ENCODE results near the gene RUNX2. TPM values are rescaled to one million over a fixed set of nuclear protein-coding genes. Genes with fewer than 3 reads are reported as not detected.

Gene RUNX2
- total and polyA plus RNA-seq, 2 experiments from 2014 or later, result 0.66 to 1.7 TPM

GRCh38 chr6:45467853-45468252 lies 139.7 kb downstream of the RUNX2 start (continued):
- TF ChIP-seq JUNB (IDR thresholded peaks at IDR 0.05; ENCODE audit: unreplicated experiment) (no peak), EZH2phosphoT487 (IDR thresholded peaks at IDR 0.05; ENCODE audit: unreplicated experiment) (no peak), ZNF114 (CRISPR knock-in tag; IDR thresholded peaks at IDR 0.05) (no peak)

- Mint-ChIP-seq H3K27ac (no peak overlapping the region), H3K36me3 (ENCODE audit: low read depth) (no peaks in the 10 kb centered on the region), H3K27me3 (ENCODE audit: insufficient read depth, low read depth, poor library complexity) (no peaks in the 10 kb centered on the region), H3K9me3 (no peaks in the 10 kb centered on the region), H3K4me1 (peaks cover 3% of the 10 kb centered on the region; the same call in 2 of the 3 replicates), H3K4me3 (no peak overlapping the region)
- Histone ChIP-seq H3K9me2 (ENCODE audit: insufficient read depth) (no peaks in the 10 kb centered on the region), H3F3A (replicated peaks; ENCODE audit: low read depth) (no peaks in the 10 kb centered on the region), H3K36me3 (ENCODE audit: insufficient read depth) (no peaks in the 10 kb centered on the region), H4K20me1 (replicated peaks; ENCODE audit: insufficient read depth) (no peaks in the 10 kb centered on the region), H3K27ac (ENCODE audit: low read depth) (no peak overlapping the region), H3K4me2 (no peak overlapping the region), H3K4me1 (ENCODE audit: insufficient read depth) (peaks cover 5% of the 10 kb centered on the region; the same call in 1 of the 2 replicates), H2AFZ (no peak overlapping the region), H3K4me3 (no peak overlapping the region), H3K27me3 (ENCODE audit: insufficient read depth) (no peaks in the 10 kb centered on the region), H3K79me2 (replicated peaks; ENCODE audit: insufficient read depth) (no peaks in the 10 kb centered on the region)
- TF ChIP-seq ZNF114 (CRISPR knock-in tag; IDR thresholded peaks at IDR 0.05) (no peak), NANOG (IDR thresholded peaks at IDR 0.05; ENCODE audit: borderline replicate concordance) (no peak), POLR2AphosphoS5 (IDR thresholded peaks at IDR 0.05; ENCODE audit: low read depth) (no peak), STAT1 (IDR thresholded peaks at IDR 0.05; ENCODE audit: unreplicated experiment) (no peak)
- ATAC-seq (no peak), DNase-seq (ENCODE audit: low spot score) (no peak)
These were observed 141.5 kb downstream of the RUNX2 start for GRCh38 chr6:45469663-45470062.

DNA sequence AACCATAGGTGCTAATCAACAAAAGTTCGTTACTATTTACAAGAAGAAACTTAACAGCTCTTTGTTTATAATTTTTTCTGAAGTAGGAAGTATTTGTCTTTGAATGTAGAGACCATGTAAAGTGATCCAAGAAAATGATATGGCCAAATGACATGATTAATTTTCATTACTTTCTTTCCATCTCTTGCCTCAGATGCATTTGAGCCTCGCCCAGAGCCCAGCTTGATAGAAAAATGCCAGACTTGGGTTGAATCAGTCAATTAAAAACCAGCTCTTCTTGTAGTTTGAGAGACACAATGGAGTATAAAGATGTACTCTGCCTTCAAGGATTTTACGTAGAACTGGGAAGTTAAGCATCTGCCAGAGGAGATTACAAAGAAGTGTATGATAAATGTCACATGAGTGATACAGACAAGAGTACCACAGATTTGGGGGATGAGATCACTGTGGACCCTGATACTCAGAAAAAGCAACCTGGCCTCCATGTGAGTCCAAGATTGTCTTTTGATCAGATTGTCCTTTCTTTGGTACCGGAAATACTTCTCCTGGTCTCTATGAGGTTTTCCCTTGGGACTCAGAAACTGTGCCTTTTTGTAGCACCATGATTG lies 142.1 kb downstream of the RUNX2 start:
- TF ChIP-seq, protein P1, sequence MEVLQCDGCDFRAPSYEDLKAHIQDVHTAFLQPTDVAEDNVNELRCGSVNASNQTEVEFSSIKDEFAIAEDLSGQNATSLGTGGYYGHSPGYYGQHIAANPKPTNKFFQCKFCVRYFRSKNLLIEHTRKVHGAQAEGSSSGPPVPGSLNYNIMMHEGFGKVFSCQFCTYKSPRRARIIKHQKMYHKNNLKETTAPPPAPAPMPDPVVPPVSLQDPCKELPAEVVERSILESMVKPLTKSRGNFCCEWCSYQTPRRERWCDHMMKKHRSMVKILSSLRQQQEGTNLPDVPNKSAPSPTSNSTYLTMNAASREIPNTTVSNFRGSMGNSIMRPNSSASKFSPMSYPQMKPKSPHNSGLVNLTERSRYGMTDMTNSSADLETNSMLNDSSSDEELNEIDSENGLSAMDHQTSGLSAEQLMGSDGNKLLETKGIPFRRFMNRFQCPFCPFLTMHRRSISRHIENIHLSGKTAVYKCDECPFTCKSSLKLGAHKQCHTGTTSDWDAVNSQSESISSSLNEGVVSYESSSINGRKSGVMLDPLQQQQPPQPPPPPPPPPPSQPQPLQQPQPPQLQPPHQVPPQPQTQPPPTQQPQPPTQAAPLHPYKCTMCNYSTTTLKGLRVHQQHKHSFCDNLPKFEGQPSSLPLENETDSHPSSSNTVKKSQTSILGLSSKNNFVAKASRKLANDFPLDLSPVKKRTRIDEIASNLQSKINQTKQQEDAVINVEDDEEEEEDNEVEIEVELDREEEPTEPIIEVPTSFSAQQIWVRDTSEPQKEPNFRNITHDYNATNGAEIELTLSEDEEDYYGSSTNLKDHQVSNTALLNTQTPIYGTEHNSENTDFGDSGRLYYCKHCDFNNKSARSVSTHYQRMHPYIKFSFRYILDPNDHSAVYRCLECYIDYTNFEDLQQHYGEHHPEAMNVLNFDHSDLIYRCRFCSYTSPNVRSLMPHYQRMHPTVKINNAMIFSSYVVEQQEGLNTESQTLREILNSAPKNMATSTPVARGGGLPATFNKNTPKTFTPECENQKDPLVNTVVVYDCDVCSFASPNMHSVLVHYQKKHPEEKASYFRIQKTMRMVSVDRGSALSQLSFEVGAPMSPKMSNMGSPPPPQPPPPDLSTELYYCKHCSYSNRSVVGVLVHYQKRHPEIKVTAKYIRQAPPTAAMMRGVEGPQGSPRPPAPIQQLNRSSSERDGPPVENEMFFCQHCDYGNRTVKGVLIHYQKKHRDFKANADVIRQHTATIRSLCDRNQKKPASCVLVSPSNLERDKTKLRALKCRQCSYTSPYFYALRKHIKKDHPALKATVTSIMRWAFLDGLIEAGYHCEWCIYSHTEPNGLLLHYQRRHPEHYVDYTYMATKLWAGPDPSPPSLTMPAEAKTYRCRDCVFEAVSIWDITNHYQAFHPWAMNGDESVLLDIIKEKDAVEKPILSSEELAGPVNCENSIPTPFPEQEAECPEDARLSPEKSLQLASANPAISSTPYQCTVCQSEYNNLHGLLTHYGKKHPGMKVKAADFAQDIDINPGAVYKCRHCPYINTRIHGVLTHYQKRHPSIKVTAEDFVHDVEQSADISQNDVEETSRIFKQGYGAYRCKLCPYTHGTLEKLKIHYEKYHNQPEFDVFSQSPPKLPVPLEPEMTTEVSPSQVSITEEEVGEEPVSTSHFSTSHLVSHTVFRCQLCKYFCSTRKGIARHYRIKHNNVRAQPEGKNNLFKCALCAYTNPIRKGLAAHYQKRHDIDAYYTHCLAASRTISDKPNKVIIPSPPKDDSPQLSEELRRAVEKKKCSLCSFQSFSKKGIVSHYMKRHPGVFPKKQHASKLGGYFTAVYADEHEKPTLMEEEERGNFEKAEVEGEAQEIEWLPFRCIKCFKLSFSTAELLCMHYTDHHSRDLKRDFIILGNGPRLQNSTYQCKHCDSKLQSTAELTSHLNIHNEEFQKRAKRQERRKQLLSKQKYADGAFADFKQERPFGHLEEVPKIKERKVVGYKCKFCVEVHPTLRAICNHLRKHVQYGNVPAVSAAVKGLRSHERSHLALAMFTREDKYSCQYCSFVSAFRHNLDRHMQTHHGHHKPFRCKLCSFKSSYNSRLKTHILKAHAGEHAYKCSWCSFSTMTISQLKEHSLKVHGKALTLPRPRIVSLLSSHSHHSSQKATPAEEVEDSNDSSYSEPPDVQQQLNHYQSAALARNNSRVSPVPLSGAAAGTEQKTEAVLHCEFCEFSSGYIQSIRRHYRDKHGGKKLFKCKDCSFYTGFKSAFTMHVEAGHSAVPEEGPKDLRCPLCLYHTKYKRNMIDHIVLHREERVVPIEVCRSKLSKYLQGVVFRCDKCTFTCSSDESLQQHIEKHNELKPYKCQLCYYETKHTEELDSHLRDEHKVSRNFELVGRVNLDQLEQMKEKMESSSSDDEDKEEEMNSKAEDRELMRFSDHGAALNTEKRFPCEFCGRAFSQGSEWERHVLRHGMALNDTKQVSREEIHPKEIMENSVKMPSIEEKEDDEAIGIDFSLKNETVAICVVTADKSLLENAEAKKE (CRISPR knock-in tag; IDR thresholded peaks at IDR 0.05), result no peak
- TF ChIP-seq, protein P2, sequence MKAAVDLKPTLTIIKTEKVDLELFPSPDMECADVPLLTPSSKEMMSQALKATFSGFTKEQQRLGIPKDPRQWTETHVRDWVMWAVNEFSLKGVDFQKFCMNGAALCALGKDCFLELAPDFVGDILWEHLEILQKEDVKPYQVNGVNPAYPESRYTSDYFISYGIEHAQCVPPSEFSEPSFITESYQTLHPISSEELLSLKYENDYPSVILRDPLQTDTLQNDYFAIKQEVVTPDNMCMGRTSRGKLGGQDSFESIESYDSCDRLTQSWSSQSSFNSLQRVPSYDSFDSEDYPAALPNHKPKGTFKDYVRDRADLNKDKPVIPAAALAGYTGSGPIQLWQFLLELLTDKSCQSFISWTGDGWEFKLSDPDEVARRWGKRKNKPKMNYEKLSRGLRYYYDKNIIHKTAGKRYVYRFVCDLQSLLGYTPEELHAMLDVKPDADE (IDR thresholded peaks at IDR 0.05), result no peak
- Mint-ChIP-seq H3K36me3 (ENCODE audit: low read depth) (no peaks in the 10 kb centered on the region), H3K4me1 (peaks cover 3% of the 10 kb centered on the region; the same call in 2 of the 3 replicates), H3K4me3 (no peak overlapping the region), H3K27me3 (ENCODE audit: insufficient read depth, low read depth, poor library complexity) (no peaks in the 10 kb centered on the region), H3K9me3 (no peaks in the 10 kb centered on the region), H3K27ac (no peak overlapping the region)
- Histone ChIP-seq H3K79me2 (replicated peaks; ENCODE audit: insufficient read depth) (no peaks in the 10 kb centered on the region), H3K4me3 (no peak overlapping the region), H3K4me2 (no peak overlapping the region), H3K27ac (ENCODE audit: low read depth) (no peak overlapping the region), H3K27me3 (ENCODE audit: insufficient read depth) (no peaks in the 10 kb centered on the region), H3F3A (replicated peaks; ENCODE audit: low read depth) (no peaks in the 10 kb centered on the region), H3K36me3 (ENCODE audit: insufficient read depth) (no peaks in the 10 kb centered on the region), H3K9me2 (ENCODE audit: insufficient read depth) (no peaks in the 10 kb centered on the region), H4K20me1 (replicated peaks; ENCODE audit: insufficient read depth) (no peaks in the 10 kb centered on the region), H3K4me1 (ENCODE audit: insufficient read depth) (peaks cover 5% of the 10 kb centered on the region; the same call in 1 of the 2 replicates), H2AFZ (no peak overlapping the region)
- ATAC-seq (no peak), DNase-seq (ENCODE audit: low spot score) (no peak)
